OCI-LY7 (cell line): Measurements from ENCODE around the gene TRABD2B. TPM values are rescaled to one million over a fixed set of nuclear protein-coding genes. Genes with fewer than 3 reads are reported as not detected.

ENCODE experiments used
- BruUV-seq: library from RNA; stranded (reverse); fragments of 400-500 nt; replicated peaks from 2 replicates; lab custom pipeline; 2021; lab: Mats Ljungman, UMichigan
- CTCF ChIA-PET: fragments of 300-600 bp; sonication (Branson Sonifier 250); formaldehyde crosslinking; loops from one replicate; lab custom pipeline; 2022; ENCODE audit warnings: antibody characterized with exemption; ENCODE audit not compliant: unreplicated experiment; lab: Charles Lee
- POLR2A ChIA-PET: fragments of 300-600 bp; sonication (Branson Sonifier 250); formaldehyde crosslinking; loops from one replicate; lab custom pipeline; 2022; ENCODE audit warnings: antibody characterized with exemption; lab: Charles Lee
- DNase-seq: peaks from one replicate; pipeline ENCODE4 v3.0.0-alpha.2; 2015; ENCODE audit warnings: low spot score
- H2AFZ ChIP-seq: fragments of 200-600 bp; sonication (generic), shearing (Covaris generic); 2 replicates; pipeline ENCODE4 v1.6.1; 2014; ENCODE audit warnings: mild to moderate bottlenecking, antibody characterized with exemption, low read length, moderate library complexity
- H3K27ac ChIP-seq: fragments of 200-600 bp; sonication (generic); 2 replicates; pipeline ENCODE4 v1.5.1; 2014; ENCODE audit warnings: mixed run types, low read depth, mild to moderate bottlenecking, moderate library complexity, low read length, inconsistent platforms; ENCODE audit not compliant: poor library complexity, severe bottlenecking
- H3K36me3 ChIP-seq: fragments of 200-600 bp; sonication (generic); 2 replicates; pipeline ENCODE4 v1.6.1; 2014; ENCODE audit warnings: mild to moderate bottlenecking, antibody characterized with exemption, low read length, moderate library complexity, mixed read lengths; ENCODE audit not compliant: insufficient read depth
- H3K4me1 ChIP-seq: fragments of 200-600 bp; sonication (generic); 2 replicates; pipeline ENCODE4 v1.5.1; 2014; ENCODE audit warnings: mild to moderate bottlenecking, low read length; ENCODE audit not compliant: insufficient read depth, poor library complexity, severe bottlenecking
- H3K4me2 ChIP-seq: fragments of 200-600 bp; sonication (generic); 2 replicates; pipeline ENCODE4 v1.6.1; 2014; ENCODE audit warnings: mild to moderate bottlenecking, low read length
- H3K4me3 ChIP-seq: fragments of 200-600 bp; sonication (generic); 2 replicates; pipeline ENCODE4 v1.5.1; 2014; ENCODE audit warnings: mild to moderate bottlenecking, low read depth, low read length; ENCODE audit not compliant: poor library complexity, severe bottlenecking
- H3K79me2 ChIP-seq: fragments of 200-600 bp; sonication (generic); 2 replicates; pipeline ENCODE4 v1.6.1; 2016; ENCODE audit warnings: low read depth, mild to moderate bottlenecking, low read length, moderate library complexity, mixed read lengths; ENCODE audit not compliant: insufficient read depth
- H3K9me2 ChIP-seq: fragments of 200-600 bp; sonication (generic); 2 replicates; pipeline ENCODE4 v1.6.1; 2016; ENCODE audit warnings: mild to moderate bottlenecking, low read length, mixed read lengths; ENCODE audit not compliant: insufficient read depth
- H3K9me3 ChIP-seq: fragments of 200-600 bp; sonication (generic); 2 replicates; pipeline ENCODE4 v1.6.1; 2014; ENCODE audit warnings: mild to moderate bottlenecking, mixed run types, low read length, mixed read lengths
- H4K20me1 ChIP-seq: fragments of 200-600 bp; sonication (generic); 2 replicates; pipeline ENCODE4 v1.6.1; 2014; ENCODE audit warnings: mild to moderate bottlenecking, antibody characterized with exemption, low read length, moderate library complexity, mixed read lengths; ENCODE audit not compliant: insufficient read depth
- EZH2phosphoT487 ChIP-seq: fragments of 200-600 bp; sonication (generic); IDR thresholded peaks from 2 replicates; pipeline ENCODE4 v1.6.1; 2018; ENCODE audit warnings: low read depth, borderline replicate concordance, mild to moderate bottlenecking, mixed run types, antibody characterized with exemption, low read length, moderate library complexity, mixed read lengths
- intact Hi-C: fragments of 100-400 bp; cut with micrococcal nuclease; formaldehyde crosslinking; loops from one replicate; pipeline ENCODE4 v1.10.0; 2022; ENCODE audit not compliant: unreplicated experiment
- total RNA-seq, 2 experiments: library from RNA; depleted of rRNA in 1 of 2; stranded (reverse); fragments of >200 nt in 1 of 2; shearing (Covaris generic) in 1 of 2; gene quantifications; 2 replicates each; pipeline ENCODE4 v1.2.3, GENCODE V29; 2014 to 2022
- TF ChIP-seq, protein P1 (sequence below): fragments of 200-600 bp; sonication (generic); conservative IDR thresholded peaks from 2 replicates; pipeline ENCODE4 v1.5.1; 2014; ENCODE audit warnings: mild to moderate bottlenecking, antibody characterized with exemption, low read length, moderate library complexity, mixed read lengths

TRABD2B gene
- total RNA-seq, 2 experiments from 2014 or later: not detected

DNA sequence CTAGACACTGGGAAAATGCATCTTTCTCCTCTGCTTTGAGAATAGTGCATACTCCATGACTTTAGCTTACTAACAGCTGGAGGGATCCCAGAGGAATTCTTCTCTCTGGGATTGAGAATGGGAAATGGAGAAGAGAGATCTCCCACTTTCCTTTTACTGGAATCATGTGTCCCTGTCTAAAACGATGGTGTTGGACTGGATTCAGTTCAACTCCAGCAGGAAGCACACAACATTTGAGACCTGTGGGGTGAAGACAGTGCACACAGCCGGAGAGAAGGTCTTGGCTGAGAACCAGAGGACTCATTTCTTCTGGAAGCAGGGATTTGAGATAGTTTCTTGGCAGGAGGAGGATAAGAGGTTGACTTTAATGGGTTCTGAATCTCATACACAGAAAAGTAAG is 58.7 kb downstream of the TRABD2B start:
- Histone ChIP-seq H3K4me3 (no peak overlapping the region), H3K36me3 (no peaks in the 10 kb centered on the region), H3K4me1 (no peaks in the 10 kb centered on the region), H4K20me1 (no peaks in the 10 kb centered on the region), H2AFZ (no peak overlapping the region), H3K9me2 (no peaks in the 10 kb centered on the region), H3K27ac (no peak overlapping the region), H3K4me2 (no peak overlapping the region), H3K79me2 (no peaks in the 10 kb centered on the region), H3K9me3 (no peaks in the 10 kb centered on the region)
- POLR2A ChIA-PET: no interaction called here
- TF ChIP-seq EZH2phosphoT487: no peak
- TF ChIP-seq, protein P1, sequence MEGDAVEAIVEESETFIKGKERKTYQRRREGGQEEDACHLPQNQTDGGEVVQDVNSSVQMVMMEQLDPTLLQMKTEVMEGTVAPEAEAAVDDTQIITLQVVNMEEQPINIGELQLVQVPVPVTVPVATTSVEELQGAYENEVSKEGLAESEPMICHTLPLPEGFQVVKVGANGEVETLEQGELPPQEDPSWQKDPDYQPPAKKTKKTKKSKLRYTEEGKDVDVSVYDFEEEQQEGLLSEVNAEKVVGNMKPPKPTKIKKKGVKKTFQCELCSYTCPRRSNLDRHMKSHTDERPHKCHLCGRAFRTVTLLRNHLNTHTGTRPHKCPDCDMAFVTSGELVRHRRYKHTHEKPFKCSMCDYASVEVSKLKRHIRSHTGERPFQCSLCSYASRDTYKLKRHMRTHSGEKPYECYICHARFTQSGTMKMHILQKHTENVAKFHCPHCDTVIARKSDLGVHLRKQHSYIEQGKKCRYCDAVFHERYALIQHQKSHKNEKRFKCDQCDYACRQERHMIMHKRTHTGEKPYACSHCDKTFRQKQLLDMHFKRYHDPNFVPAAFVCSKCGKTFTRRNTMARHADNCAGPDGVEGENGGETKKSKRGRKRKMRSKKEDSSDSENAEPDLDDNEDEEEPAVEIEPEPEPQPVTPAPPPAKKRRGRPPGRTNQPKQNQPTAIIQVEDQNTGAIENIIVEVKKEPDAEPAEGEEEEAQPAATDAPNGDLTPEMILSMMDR: no peak
- intact Hi-C loops: no loop called here
- CTCF ChIA-PET: no interaction called here
- BruUV-seq: no TSS peak
- no peak for DNase-seq

DNA sequence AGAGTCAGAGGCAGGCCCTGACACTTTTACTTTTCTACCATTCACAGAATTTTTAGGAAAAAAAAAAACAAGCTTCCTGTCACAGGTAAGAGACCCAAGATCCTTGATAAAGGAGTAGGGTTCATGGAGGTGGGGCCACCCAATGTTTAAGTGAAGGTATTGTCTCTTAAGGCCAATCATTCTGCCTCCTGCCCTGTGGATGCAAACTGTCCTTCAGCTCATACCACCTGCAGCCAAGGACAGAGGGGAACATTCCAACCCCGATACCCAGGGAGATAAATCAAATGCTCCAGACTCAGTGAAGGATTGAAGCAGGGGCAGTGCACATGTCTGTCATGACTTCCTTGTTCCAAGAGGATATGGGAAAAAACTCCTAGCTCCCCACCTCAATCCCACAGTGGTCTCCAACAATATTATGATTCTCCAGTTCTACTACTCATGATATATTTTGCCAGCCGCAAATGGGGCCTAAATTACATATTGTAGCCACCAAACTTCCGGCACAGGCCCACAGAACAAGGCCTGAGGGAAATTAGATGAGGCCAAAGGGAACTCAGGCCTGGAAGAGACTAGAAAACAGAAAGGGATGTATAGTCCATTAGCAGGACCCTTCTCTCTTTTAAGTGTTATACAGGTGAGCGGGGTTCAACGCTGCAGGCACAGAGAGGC is 59.5 kb downstream of the TRABD2B start:
- Histone ChIP-seq H3K9me2 (no peaks in the 10 kb centered on the region), H3K9me3 (no peaks in the 10 kb centered on the region), H3K4me2 (no peak overlapping the region), H3K4me1 (no peaks in the 10 kb centered on the region), H3K79me2 (no peaks in the 10 kb centered on the region), H3K27ac (no peak overlapping the region), H2AFZ (no peak overlapping the region), H3K36me3 (no peaks in the 10 kb centered on the region), H4K20me1 (no peaks in the 10 kb centered on the region), H3K4me3 (no peak overlapping the region)
- DNase-seq: no peak
- intact Hi-C loops: no loop called here
- BruUV-seq: no TSS peak
- TF ChIP-seq, protein P1: no peak
- no peak for TF ChIP-seq EZH2phosphoT487
- ChIA-PET POLR2A (no interaction called here), CTCF (no interaction called here)

DNA sequence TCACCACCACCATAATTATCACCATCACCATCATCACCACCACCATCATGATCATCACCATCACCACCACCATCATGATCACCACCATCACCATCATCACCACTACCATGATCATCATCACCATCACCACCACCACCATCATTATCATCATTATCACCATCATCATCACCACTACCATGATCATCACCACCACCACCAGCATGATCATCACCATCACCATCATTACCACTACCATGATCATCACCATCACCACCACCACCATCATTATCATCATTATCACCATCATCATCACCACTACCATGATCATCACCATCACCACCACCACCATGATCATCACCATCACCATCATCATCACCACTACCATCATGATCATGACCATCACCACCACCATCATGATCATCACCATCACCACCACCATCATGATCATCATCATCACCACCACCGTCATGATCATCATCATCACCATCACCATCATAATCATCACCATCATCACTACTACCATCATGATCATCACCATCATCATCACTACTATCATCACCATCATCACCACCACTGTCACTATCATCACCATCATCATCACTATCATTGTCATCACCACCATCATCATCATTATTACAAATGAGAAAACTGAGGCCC is 60.2 kb downstream of the TRABD2B start:
- H4K20me1 ChIP-seq: no peaks in the 10 kb centered on the region
- ChIA-PET CTCF (no interaction called here), POLR2A (interaction anchor here (1.1 kb wide), 1 partner anchor 11 kb away, joined by 3 read pairs; no protein-coding TSS in a partner anchor)
- H3K4me3 ChIP-seq: no peak overlapping the region
- TF ChIP-seq, protein P1: no peak
- no peak for TF ChIP-seq EZH2phosphoT487
- no peaks in the 10 kb centered on the region for H3K9me2 ChIP-seq
- H3K36me3 ChIP-seq: no peaks in the 10 kb centered on the region
- no peak overlapping the region for H3K27ac ChIP-seq
- H3K4me1 ChIP-seq: no peaks in the 10 kb centered on the region
- intact Hi-C loops: no loop called here
- BruUV-seq: no TSS peak
- no peaks in the 10 kb centered on the region for H3K79me2 ChIP-seq
- H2AFZ ChIP-seq: no peak overlapping the region
- H3K9me3 ChIP-seq: no peaks in the 10 kb centered on the region
- no peak for DNase-seq
- H3K4me2 ChIP-seq: no peak overlapping the region
